Neutrophil (primary cell): ENCODE results near the gene ABCD1.

Source experiments
- H3K27ac ChIP-seq: fragments of 200-600 bp; sonication (generic); 2 replicates; pipeline ENCODE4 v1.5.1; 2016; ENCODE audit warnings: mild to moderate bottlenecking, moderate library complexity
- H3K27me3 ChIP-seq: fragments of 200-600 bp; sonication (generic); 2 replicates; pipeline ENCODE4 v1.6.0; 2016; ENCODE audit warnings: mild to moderate bottlenecking
- H3K36me3 ChIP-seq: fragments of 200-600 bp; sonication (generic); 2 replicates; pipeline ENCODE4 v1.5.1; 2017
- H3K4me1 ChIP-seq, 2 experiments: fragments of 200-600 bp in 1 of 2; sonication (generic) in 1 of 2; 1 replicate in 1 of 2; 2 replicates in 1 of 2; pipeline versions ENCODE4 v1.5.1 to v1.6.1; 2013 to 2016; ENCODE audit warnings: low read depth in 1 of 2, low read length in 1 of 2, mild to moderate bottlenecking in 1 of 2, moderate library complexity in 1 of 2; ENCODE audit not compliant: control insufficient read depth in 1 of 2, insufficient read depth in 1 of 2
- H3K4me3 ChIP-seq, 2 experiments: fragments of 200-600 bp in 1 of 2; sonication (generic) in 1 of 2; 1 replicate in 1 of 2; 2 replicates in 1 of 2; pipeline ENCODE4 v1.5.1; 2013 to 2016; ENCODE audit warnings: low read depth in 1 of 2, low read length in 1 of 2, mild to moderate bottlenecking in 1 of 2, moderate library complexity in 1 of 2
- H3K9me3 ChIP-seq: fragments of 200-600 bp; sonication (generic); 2 replicates; pipeline ENCODE4 v1.5.1; 2016
- TF ChIP-seq, protein P1 (sequence below): fragments of 200-600 bp; sonication (generic); IDR thresholded peaks from 2 replicates; pipeline ENCODE4 v1.5.1; 2016; ENCODE audit warnings: antibody characterized with exemption

ABCD1 gene

DNA sequence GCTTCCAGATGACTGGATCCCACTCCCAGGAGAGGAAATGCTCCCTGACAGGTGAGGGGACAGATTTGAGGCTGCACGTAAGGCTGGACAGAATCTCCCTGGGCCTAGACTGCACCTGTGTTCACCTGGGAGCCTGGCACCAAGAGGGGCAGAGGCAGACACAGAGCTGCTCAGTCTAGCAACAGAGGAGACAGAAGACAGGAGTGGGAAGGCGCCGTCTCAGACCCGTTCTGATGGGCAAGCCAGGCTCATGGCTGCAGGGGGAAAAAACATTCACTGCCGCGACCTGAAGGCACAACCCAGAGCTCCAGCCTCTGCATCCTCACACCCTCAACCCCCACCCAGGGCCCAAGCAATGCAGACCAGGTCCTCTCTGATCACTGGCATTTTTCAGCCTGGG, 17.2 kb upstream of the ABCD1 start:
- no peak overlapping the region for H3K27ac ChIP-seq
- no peaks in the 10 kb centered on the region for H3K27me3 ChIP-seq
- H3K9me3 ChIP-seq, result no peaks in the 10 kb centered on the region
- H3K4me1 ChIP-seq, result no peaks in the 10 kb centered on the region
- TF ChIP-seq, protein P1, sequence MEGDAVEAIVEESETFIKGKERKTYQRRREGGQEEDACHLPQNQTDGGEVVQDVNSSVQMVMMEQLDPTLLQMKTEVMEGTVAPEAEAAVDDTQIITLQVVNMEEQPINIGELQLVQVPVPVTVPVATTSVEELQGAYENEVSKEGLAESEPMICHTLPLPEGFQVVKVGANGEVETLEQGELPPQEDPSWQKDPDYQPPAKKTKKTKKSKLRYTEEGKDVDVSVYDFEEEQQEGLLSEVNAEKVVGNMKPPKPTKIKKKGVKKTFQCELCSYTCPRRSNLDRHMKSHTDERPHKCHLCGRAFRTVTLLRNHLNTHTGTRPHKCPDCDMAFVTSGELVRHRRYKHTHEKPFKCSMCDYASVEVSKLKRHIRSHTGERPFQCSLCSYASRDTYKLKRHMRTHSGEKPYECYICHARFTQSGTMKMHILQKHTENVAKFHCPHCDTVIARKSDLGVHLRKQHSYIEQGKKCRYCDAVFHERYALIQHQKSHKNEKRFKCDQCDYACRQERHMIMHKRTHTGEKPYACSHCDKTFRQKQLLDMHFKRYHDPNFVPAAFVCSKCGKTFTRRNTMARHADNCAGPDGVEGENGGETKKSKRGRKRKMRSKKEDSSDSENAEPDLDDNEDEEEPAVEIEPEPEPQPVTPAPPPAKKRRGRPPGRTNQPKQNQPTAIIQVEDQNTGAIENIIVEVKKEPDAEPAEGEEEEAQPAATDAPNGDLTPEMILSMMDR, result no peak
- H3K36me3 ChIP-seq, result peaks cover 61% of the 10 kb centered on the region
- no peak overlapping the region for H3K4me3 ChIP-seq

DNA sequence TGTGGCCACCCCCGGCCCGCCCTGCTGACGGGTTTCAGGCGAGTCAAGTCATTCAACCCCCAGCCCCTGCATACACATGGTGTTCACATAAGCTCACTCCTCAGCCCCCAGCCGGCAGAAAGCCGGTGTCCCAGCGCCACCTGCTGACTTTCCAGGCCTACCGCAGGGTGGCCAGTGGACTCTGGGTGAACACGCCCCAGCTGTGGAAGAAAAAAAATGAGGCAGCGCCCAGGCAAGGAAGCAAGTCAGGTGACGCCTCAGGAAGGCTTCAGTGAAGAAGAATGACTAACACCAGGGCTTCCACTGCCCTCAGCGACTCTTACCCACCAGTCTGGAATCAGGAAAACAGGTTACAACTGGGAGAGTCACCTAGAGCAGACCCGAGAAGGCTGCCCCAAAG, 16.2 kb upstream of the ABCD1 start:
- H3K4me3 ChIP-seq, result no peak overlapping the region
- no peaks in the 10 kb centered on the region for H3K27me3 ChIP-seq
- no peaks in the 10 kb centered on the region for H3K4me1 ChIP-seq
- no peak overlapping the region for H3K27ac ChIP-seq
- no peaks in the 10 kb centered on the region for H3K9me3 ChIP-seq
- peaks cover 61% of the 10 kb centered on the region for H3K36me3 ChIP-seq
- TF ChIP-seq, protein P1, result no peak

DNA sequence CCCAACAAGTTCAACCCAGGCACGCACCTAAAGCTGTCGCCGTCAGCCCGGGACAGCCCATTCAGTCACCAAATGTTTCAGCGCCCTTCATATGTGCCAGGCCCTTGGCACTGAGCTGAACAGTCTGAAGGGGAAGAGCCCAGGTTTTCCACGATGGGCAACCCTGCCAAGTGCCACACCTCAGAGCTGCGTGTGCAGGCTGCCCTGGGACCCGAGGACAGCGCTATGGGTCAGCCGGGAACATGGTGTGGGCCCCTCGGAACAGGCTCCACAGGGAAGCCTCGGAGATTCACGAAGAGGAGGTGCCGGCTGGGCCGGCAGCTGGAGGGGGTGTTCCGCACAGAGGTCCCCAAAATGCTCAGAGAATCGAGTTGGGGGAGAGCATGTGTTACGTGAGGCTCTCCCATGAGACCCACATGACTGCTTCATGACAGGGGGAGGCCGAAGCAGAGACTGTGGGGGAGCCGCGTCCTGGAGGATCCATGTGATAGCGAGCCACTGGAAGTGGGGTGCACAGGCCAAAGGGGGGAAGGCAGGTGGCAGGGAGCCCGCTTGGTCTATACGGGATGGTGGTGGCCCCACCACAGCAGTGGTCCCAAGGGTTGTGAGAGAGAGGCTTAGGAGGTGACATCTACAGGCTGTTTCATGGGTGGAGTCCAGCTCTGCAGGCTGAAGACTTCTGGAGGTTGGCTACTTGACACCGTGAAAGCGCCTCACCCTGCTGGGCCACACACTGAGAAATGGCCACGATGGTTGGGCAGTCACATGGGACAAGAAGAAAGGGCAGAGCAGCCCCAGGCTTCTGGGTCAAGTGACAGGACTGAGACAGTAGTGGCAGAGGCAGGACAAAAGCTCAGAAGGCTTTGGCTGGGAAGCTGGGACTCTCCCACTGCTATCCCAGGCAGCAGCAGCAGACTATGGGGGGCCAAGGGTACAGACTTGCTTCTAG, 14.7 kb upstream of the ABCD1 start:
- no peak overlapping the region for H3K27ac ChIP-seq
- TF ChIP-seq, protein P1, result no peak
- H3K4me3 ChIP-seq, result no peak overlapping the region
- H3K36me3 ChIP-seq, result peaks cover 56% of the 10 kb centered on the region
- H3K27me3 ChIP-seq, result no peaks in the 10 kb centered on the region
- no peaks in the 10 kb centered on the region for H3K4me1 ChIP-seq
- no peaks in the 10 kb centered on the region for H3K9me3 ChIP-seq

DNA sequence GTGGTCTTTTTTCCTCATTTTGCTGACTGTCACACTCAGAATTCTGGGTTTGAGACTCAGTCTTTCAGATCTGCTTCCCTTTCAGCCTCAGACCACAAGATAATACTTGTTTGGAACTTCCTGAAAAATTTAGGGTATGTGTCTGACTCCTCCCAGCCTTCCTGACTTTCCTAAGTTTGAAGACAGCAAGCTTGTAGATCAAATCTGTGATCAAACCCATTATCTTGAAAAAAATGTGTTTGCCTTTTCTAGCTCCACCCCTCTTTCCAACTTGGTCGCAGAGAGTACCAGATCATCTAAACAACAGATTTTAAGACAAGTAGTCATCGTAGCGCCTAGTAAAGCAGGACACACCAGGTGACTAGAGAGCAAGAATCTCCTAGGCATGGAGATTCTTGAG, 10.4 kb upstream of the ABCD1 start:
- no peaks in the 10 kb centered on the region for H3K9me3 ChIP-seq
- no peaks in the 10 kb centered on the region for H3K27me3 ChIP-seq
- no peaks in the 10 kb centered on the region for H3K4me1 ChIP-seq
- H3K27ac ChIP-seq, result no peak overlapping the region
- no peak overlapping the region for H3K4me3 ChIP-seq
- TF ChIP-seq, protein P1, result no peak
- peaks cover 61% of the 10 kb centered on the region for H3K36me3 ChIP-seq

DNA sequence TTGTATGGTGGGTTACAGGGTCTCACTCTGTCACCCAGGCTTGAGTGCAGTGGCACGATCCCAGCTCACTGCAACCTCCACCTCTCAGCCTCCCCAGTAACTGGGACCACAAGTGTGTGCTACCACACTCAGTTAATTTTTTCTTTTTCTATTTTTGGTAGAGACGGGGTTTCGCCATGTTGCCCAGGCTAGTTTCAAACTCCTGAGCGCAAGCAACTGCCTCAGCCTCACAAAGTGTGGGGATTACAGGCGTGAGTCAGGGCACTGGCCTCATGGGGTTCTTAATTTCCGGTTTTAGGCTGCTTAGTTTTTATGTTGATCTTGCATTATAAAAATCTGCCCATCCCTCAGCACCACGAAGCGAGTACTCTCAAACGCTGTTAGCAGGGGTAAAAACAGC, 7.2 kb upstream of the ABCD1 start:
- no peak overlapping the region for H3K4me3 ChIP-seq
- H3K27me3 ChIP-seq, result no peaks in the 10 kb centered on the region
- H3K4me1 ChIP-seq, result peaks cover 6 to 7% of the 10 kb centered on the region in 2 experiments
- no peak overlapping the region for H3K27ac ChIP-seq
- no peaks in the 10 kb centered on the region for H3K9me3 ChIP-seq
- TF ChIP-seq, protein P1, result no peak
- H3K36me3 ChIP-seq, result peaks cover 57% of the 10 kb centered on the region
